IMR-90 (cell line): Measurements from ENCODE around the gene BLTP3A. TPM values are rescaled to one million over a fixed set of nuclear protein-coding genes. Genes with fewer than 3 reads are reported as not detected.
"Not testable (repeated sequence)": the region's sequence is repeated elsewhere in the genome, so short reads cannot be mapped to it uniquely, and the experiment has no call there.

Experiments
- ATAC-seq: fragments of 200-7000 bp; cut with Tn5 transposase; 2 replicates; pipeline ENCODE4 v1.9.1; 2020; ENCODE audit warnings: low read depth, mild to moderate bottlenecking, moderate library complexity
- BruUV-seq: library from RNA; stranded (reverse); fragments of 400-500 nt; replicated peaks from 2 replicates; lab custom pipeline; 2021; lab: Mats Ljungman, UMichigan
- CTCF ChIA-PET: fragments of 300-600 bp; formaldehyde crosslinking; extraction: SDS; loops from one replicate; lab custom pipeline; 2021; ENCODE audit warnings: antibody characterized with exemption; lab: Yijun Ruan, JAX
- POLR2A ChIA-PET: fragments of 300-600 bp; sonication (Branson Sonifier 250); formaldehyde crosslinking; loops from one replicate; lab custom pipeline; 2022; ENCODE audit warnings: antibody characterized with exemption; ENCODE audit not compliant: unreplicated experiment; lab: Charles Lee
- DNase-seq: peaks from one replicate; pipeline ENCODE4 v3.0.0; 2013
- H2AFZ ChIP-seq: replicated peaks from 2 replicates; pipeline ENCODE3; 2013; ENCODE audit warnings: low read length, mild to moderate bottlenecking; ENCODE audit not compliant: poor library complexity
- H2AK5ac ChIP-seq: 2 replicates; pipeline ENCODE4 v1.6.1; 2013; ENCODE audit warnings: low read depth, low read length, inconsistent platforms
- H2AK9ac ChIP-seq: replicated peaks from 2 replicates; pipeline ENCODE3; 2013; ENCODE audit warnings: mild to moderate bottlenecking, low read depth, low read length, moderate library complexity; ENCODE audit not compliant: poor library complexity
- H2BK120ac ChIP-seq: 2 replicates; pipeline ENCODE4 v1.6.1; 2013; ENCODE audit warnings: low read depth, low read length, inconsistent platforms
- H2BK15ac ChIP-seq: 3 replicates; pipeline ENCODE4 v1.6.1; 2013; ENCODE audit warnings: low read depth, low read length, inconsistent platforms
- H2BK20ac ChIP-seq: 2 replicates; pipeline ENCODE4 v1.6.1; 2013; ENCODE audit warnings: low read depth, mild to moderate bottlenecking, inconsistent platforms, low read length, moderate library complexity
- H2BK5ac ChIP-seq: 2 replicates; pipeline ENCODE4 v1.6.1; 2013; ENCODE audit warnings: mild to moderate bottlenecking, low read depth, low read length, inconsistent platforms; ENCODE audit not compliant: poor library complexity, severe bottlenecking
- H3K14ac ChIP-seq: replicated peaks from 2 replicates; pipeline ENCODE4 v1.6.1; 2013; ENCODE audit warnings: low read depth, low read length, inconsistent platforms
- H3K18ac ChIP-seq: 2 replicates; pipeline ENCODE4 v1.6.1; 2013; ENCODE audit warnings: low read depth, low read length, control low read depth
- H3K23ac ChIP-seq: 2 replicates; pipeline ENCODE4 v1.6.1; 2013; ENCODE audit warnings: low read depth, low read length, inconsistent platforms
- H3K27ac ChIP-seq: 2 replicates; pipeline ENCODE4 v1.5.1; 2013; ENCODE audit warnings: mild to moderate bottlenecking, control low read depth, low read length; ENCODE audit not compliant: insufficient read depth
- H3K27me3 ChIP-seq: 2 replicates; pipeline ENCODE4 v1.6.1; 2013; ENCODE audit warnings: low read length; ENCODE audit not compliant: control insufficient read depth, insufficient read depth
- H3K36me3 ChIP-seq: 2 replicates; pipeline ENCODE4 v1.6.1; 2013; ENCODE audit warnings: low read length, mixed read lengths; ENCODE audit not compliant: control insufficient read depth, insufficient read depth
- H3K4ac ChIP-seq: 2 replicates; pipeline ENCODE4 v1.6.1; 2013; ENCODE audit warnings: low read depth, low read length, inconsistent platforms
- H3K4me1 ChIP-seq: 2 replicates; pipeline ENCODE4 v1.6.1; 2013; ENCODE audit warnings: low read length, mixed read lengths; ENCODE audit not compliant: control insufficient read depth, insufficient read depth
- H3K4me2 ChIP-seq: 2 replicates; pipeline ENCODE4 v1.6.1; 2013; ENCODE audit warnings: low read depth, mild to moderate bottlenecking, control low read depth, low read length, moderate library complexity
- H3K4me3 ChIP-seq: 2 replicates; pipeline ENCODE4 v1.5.1; 2013; ENCODE audit warnings: low read depth, mild to moderate bottlenecking, control low read depth, low read length, moderate library complexity; ENCODE audit not compliant: insufficient read depth
- H3K56ac ChIP-seq: 2 replicates; pipeline ENCODE4 v1.6.1; 2013; ENCODE audit warnings: low read length, inconsistent platforms; ENCODE audit not compliant: insufficient read depth; ENCODE audit errors: extremely low read depth
- H3K79me1 ChIP-seq, 2 experiments: 2 replicates each; pipeline ENCODE4 v1.6.1; 2013; ENCODE audit warnings: low read length in 2 of 2, inconsistent platforms in 1 of 2, low read depth in 1 of 2
- H3K9ac ChIP-seq: 2 replicates; pipeline ENCODE4 v1.6.1; 2013; ENCODE audit warnings: low read depth, low read length, control low read depth
- H3K9me1 ChIP-seq: 2 replicates; pipeline ENCODE4 v1.6.1; 2013; ENCODE audit warnings: low read length, inconsistent platforms; ENCODE audit not compliant: insufficient read depth
- H3K9me3 ChIP-seq: 2 replicates; pipeline ENCODE4 v1.6.1; 2013; ENCODE audit warnings: low read length; ENCODE audit not compliant: control insufficient read depth, insufficient read depth
- H4K20me1 ChIP-seq: 2 replicates; pipeline ENCODE4 v1.6.1; 2013; ENCODE audit warnings: low read length, inconsistent platforms; ENCODE audit not compliant: insufficient read depth
- H4K5ac ChIP-seq: 2 replicates; pipeline ENCODE4 v1.6.1; 2013; ENCODE audit warnings: mild to moderate bottlenecking, low read depth, low read length, control low read depth
- H4K8ac ChIP-seq, 2 experiments: 2 replicates each; pipeline ENCODE4 v1.6.1; 2013; ENCODE audit warnings: low read depth in 2 of 2, low read length in 2 of 2, control low read depth in 1 of 2, inconsistent platforms in 1 of 2
- H4K91ac ChIP-seq: 2 replicates; pipeline ENCODE4 v1.6.1; 2013; ENCODE audit warnings: low read depth, low read length, inconsistent platforms; ENCODE audit not compliant: insufficient read depth
- WGBS, 2 experiments: methylation state at CpG; one replicate each; pipeline versions ENCODE4 v1.1.5 to v1.1.7; 2013; ENCODE audit warnings: missing lambda C conversion rate in 2 of 2; ENCODE audit not compliant: insufficient read length in 1 of 2; ENCODE audit errors: extremely low coverage in 2 of 2; 5-methylcytosine and 5-hydroxymethylcytosine counted together
- dilution Hi-C: fragments of 300-500 bp; cut with HindIII; formaldehyde crosslinking; loops from one replicate; pipeline ENCODE4 v1.14.3; 2018; ENCODE audit warnings: low sequenced_read_pairs; ENCODE audit not compliant: unreplicated experiment
- in situ Hi-C: fragments of 300-500 bp; cut with MboI; formaldehyde crosslinking; loops from 3 replicates; pipeline ENCODE4 v1.14.3; 2019; ENCODE audit warnings: low sequenced_read_pairs, inconsistent platforms, mixed read lengths
- intact Hi-C: fragments of 100-400 bp; cut with micrococcal nuclease; formaldehyde crosslinking; loops from 2 replicates; pipeline ENCODE4 v1.10.0; 2022
- polyA plus RNA-seq, 3 experiments: library from polyadenylated mRNA; depleted of rRNA; stranded (reverse); fragments of >200 nt; gene quantifications; 2 replicates each; pipeline ENCODE4 v1.2.3, GENCODE V29; 2012; ENCODE audit warnings: low replicate concordance in 1 of 3
- total RNA-seq: library from RNA; depleted of rRNA; stranded (reverse); fragments of >200 nt; gene quantifications from 2 replicates; pipeline ENCODE4 v1.2.3, GENCODE V29; 2012
- TF ChIP-seq, protein P1 (sequence below): conservative IDR thresholded peaks from 2 replicates; pipeline ENCODE4 v1.5.1; 2012; ENCODE audit warnings: mild to moderate bottlenecking, low read depth, low read length, improper control_type of control experiment

BLTP3A gene
- total and polyA plus RNA-seq, 2 of the 4 experiments (the other 2 are of a cell fraction), result 3.0 to 4.7 TPM

GRCh38 chr6:34756513-34756856 is 35.4 kb upstream of the BLTP3A start:
- H3K9me3 ChIP-seq, H4K20me1 ChIP-seq, H3K18ac ChIP-seq, H3K23ac ChIP-seq, H3K9ac ChIP-seq, H2BK20ac ChIP-seq, H2BK120ac ChIP-seq, ATAC-seq, H3K4me1 ChIP-seq, in situ Hi-C loops, H3K56ac ChIP-seq, BruUV-seq, dilution Hi-C loops, H3K36me3 ChIP-seq, H3K27me3 ChIP-seq, H3K9me1 ChIP-seq, H2BK15ac ChIP-seq: not testable (repeated sequence)
- POLR2A ChIA-PET, result interaction anchor here (1.0 to 1.1 kb wide), 2 partner anchors 8 to 100 kb away, joined by 3 read pairs; no protein-coding TSS in a partner anchor
- 38% methylated on average over 8 of the region's 17 CpGs; no CpG with 5 or more reads in 1 of the 2 experiments for WGBS, 2 experiments
- CTCF ChIA-PET, result interaction anchor here (0.6 kb wide), 2 partner anchors 84 to 330 kb away, joined by 3 read pairs; partner anchors contain the start of gene RPS10
- peak overlapping the region; percentile 88 for H2AK5ac ChIP-seq
- peak overlapping the region; percentile 58 for H3K4me2 ChIP-seq
- H3K4me3 ChIP-seq, result peak overlapping the region; percentile 53
- peak overlapping the region; percentile 76 for H3K27ac ChIP-seq
- H2BK5ac ChIP-seq, result peak overlapping the region; percentile 89
- peak overlapping the region; percentile 66 for H4K5ac ChIP-seq
- peak overlapping the region; percentile 87 for H4K91ac ChIP-seq
- peaks cover 7 to 28% of the 10 kb centered on the region in 2 experiments for H3K79me1 ChIP-seq
- H3K4ac ChIP-seq, result peak overlapping the region; percentile 73; the same call in 1 of the 2 replicates
- intact Hi-C loops, result loop anchor here (2.0 kb wide), 2 partner anchors 60 to 100 kb away; partner anchors contain the start of gene ILRUN
- H4K8ac ChIP-seq, result peak overlapping the region; percentile 82 to 96
- TF ChIP-seq, protein P1, sequence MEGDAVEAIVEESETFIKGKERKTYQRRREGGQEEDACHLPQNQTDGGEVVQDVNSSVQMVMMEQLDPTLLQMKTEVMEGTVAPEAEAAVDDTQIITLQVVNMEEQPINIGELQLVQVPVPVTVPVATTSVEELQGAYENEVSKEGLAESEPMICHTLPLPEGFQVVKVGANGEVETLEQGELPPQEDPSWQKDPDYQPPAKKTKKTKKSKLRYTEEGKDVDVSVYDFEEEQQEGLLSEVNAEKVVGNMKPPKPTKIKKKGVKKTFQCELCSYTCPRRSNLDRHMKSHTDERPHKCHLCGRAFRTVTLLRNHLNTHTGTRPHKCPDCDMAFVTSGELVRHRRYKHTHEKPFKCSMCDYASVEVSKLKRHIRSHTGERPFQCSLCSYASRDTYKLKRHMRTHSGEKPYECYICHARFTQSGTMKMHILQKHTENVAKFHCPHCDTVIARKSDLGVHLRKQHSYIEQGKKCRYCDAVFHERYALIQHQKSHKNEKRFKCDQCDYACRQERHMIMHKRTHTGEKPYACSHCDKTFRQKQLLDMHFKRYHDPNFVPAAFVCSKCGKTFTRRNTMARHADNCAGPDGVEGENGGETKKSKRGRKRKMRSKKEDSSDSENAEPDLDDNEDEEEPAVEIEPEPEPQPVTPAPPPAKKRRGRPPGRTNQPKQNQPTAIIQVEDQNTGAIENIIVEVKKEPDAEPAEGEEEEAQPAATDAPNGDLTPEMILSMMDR, result 0 out of 2 replicates have a peak, but pooled peaks have one; percentile 15
- peak; percentile 8 for DNase-seq
- H3K14ac ChIP-seq, result 0 out of 2 replicates have a peak overlapping the region, but pooled peaks have one; percentile 58
- H2AFZ ChIP-seq, result peak overlapping the region; percentile 96
- H2AK9ac ChIP-seq, result peak overlapping the region; percentile 42
